Gastrocnemius medialis (tissue), 4 donors: ENCODE data around the gene CCDC9B. TPM values are rescaled to one million over a fixed set of nuclear protein-coding genes. Genes with fewer than 3 reads are reported as not detected.

Source experiments
- ATAC-seq, 2 donors: fragments of 150-250 bp; one replicate each; pipeline ENCODE4 v1.9.1; 2016
- DNase-seq, 2 donors: peaks; one replicate each; pipeline ENCODE4 v3.0.0-alpha.2; 2019
- H3K27ac ChIP-seq, 4 donors: fragments of 200-600 bp; sonication (generic); 1 replicate in 1 of 4; 2 replicates in 3 of 4; pipeline ENCODE4 v1.5.1; 2016 to 2018; ENCODE audit warnings: mild to moderate bottlenecking in 2 of 4, moderate library complexity in 1 of 4
- H3K27me3 ChIP-seq, 3 donors: fragments of 200-600 bp; sonication (generic) in 2 of 3; 1 replicate in 1 of 3; 2 replicates in 2 of 3; pipeline versions ENCODE4 v1.5.1 to v1.6.0; 2016 to 2019; ENCODE audit warnings: mild to moderate bottlenecking in 1 of 3, moderate library complexity in 1 of 3
- H3K36me3 ChIP-seq, 2 donors: fragments of 200-600 bp; sonication (generic) in 1 of 2; one replicate each; pipeline ENCODE4 v1.5.1; 2017 to 2018
- H3K4me1 ChIP-seq, 2 donors: fragments of 200-600 bp; sonication (generic) in 1 of 2; one replicate each; pipeline ENCODE4 v1.5.1; 2016 to 2017; ENCODE audit warnings: mild to moderate bottlenecking in 2 of 2
- H3K4me3 ChIP-seq, 4 donors: fragments of 200-600 bp; sonication (generic) in 3 of 4; 1 replicate in 1 of 4; 2 replicates in 3 of 4; pipeline ENCODE4 v1.5.1; 2016 to 2019; ENCODE audit warnings: mild to moderate bottlenecking in 2 of 4
- H3K9me3 ChIP-seq, 3 donors: fragments of 200-600 bp; sonication (generic) in 2 of 3; 1 replicate in 1 of 3; 2 replicates in 2 of 3; pipeline ENCODE4 v1.5.1; 2016 to 2019
- CTCF ChIP-seq, 5 experiments: fragments of 450-650 bp in 3 of 5; fragments of 200-600 bp in 2 of 5; sonication (generic) in 2 of 5; IDR thresholded peaks in 4 of 5; conservative IDR thresholded peaks in 1 of 5; 1 replicate in 4 of 5; 2 replicates in 1 of 5; pipeline ENCODE4 v1.5.1; 2016 to 2019; ENCODE audit warnings: antibody characterized with exemption in 5 of 5, mild to moderate bottlenecking in 3 of 5, moderate library complexity in 3 of 5
- POLR2A ChIP-seq, 2 donors: fragments of 450-650 bp; IDR thresholded peaks; one replicate each; pipeline ENCODE4 v1.6.1; 2017; ENCODE audit warnings: antibody characterized with exemption in 2 of 2, mild to moderate bottlenecking in 2 of 2, moderate library complexity in 2 of 2
- in situ Hi-C, 4 donors: fragments of 200-750 bp; cut with MboI; loops; one replicate each; pipeline versions ENCODE4 v1.15.0 to v1.8.0; 2017; ENCODE audit warnings: low sequenced_read_pairs in 4 of 4
- intact Hi-C: fragments of 100-400 bp; cut with DNase I; formaldehyde crosslinking; loops from one replicate; pipeline ENCODE4 v1.15.1; 2023; ENCODE audit warnings: low total_unique reads
- total RNA-seq, 4 donors: library from RNA; depleted of rRNA; stranded (reverse); fragments of >200 nt; gene quantifications; one replicate each; pipeline versions ENCODE4 v1.1.0 to v1.2.3, GENCODE V29; 2016

CCDC9B gene
- total RNA-seq, 4 donors from 2014 or later = 14.4 to 55.1 (median 20.5) TPM

- H3K9me3 ChIP-seq = no peaks in the 10 kb centered on the region
- no peak for ATAC-seq
- DNase-seq = peak in 1 of 2 donors; percentile 31
- intact Hi-C loops = no loop called here
- H3K4me3 ChIP-seq = peak within 1 kb of the TSS in 1 of 4 donors; percentile 27
- TF ChIP-seq CTCF (IDR thresholded peaks at IDR 0.05 in 4 of 5, conservative IDR thresholded peaks at IDR 0.05 in 1 of 5) (no peak), POLR2A (IDR thresholded peaks at IDR 0.05) (no peak)
- H3K36me3 ChIP-seq = no peaks in the 10 kb centered on the region
- H3K27ac ChIP-seq = peak within 1 kb of the TSS in 1 of 4 donors; percentile 25
- no peaks in the 10 kb centered on the region for H3K27me3 ChIP-seq
- in situ Hi-C loops = no loop called here
- H3K4me1 ChIP-seq = no peaks in the 10 kb centered on the region
Observed at GRCh38 chr15:40307421-40308211, 33.1 kb downstream of the CCDC9B start, which contains the start of gene PLCB2. PLCB2 (minus strand) TSS chr15:40307935; CDS start chr15:40307672, 263 bp downstream.

GRCh38 chr15:40306908-40307307, 33.8 kb downstream of the CCDC9B start:
- TF ChIP-seq POLR2A (IDR thresholded peaks at IDR 0.05) = no peak
- no peak for TF ChIP-seq CTCF (IDR thresholded peaks at IDR 0.05 in 4 of 5, conservative IDR thresholded peaks at IDR 0.05 in 1 of 5)
- H3K27ac ChIP-seq = no peak overlapping the region
- H3K4me1 ChIP-seq = no peaks in the 10 kb centered on the region
- intact Hi-C loops = no loop called here
- DNase-seq = no peak
- no peaks in the 10 kb centered on the region for H3K27me3 ChIP-seq
- no peaks in the 10 kb centered on the region for H3K36me3 ChIP-seq
- H3K4me3 ChIP-seq = peak overlapping the region in 1 of 4 donors; percentile 27
- ATAC-seq = no peak
- in situ Hi-C loops = no loop called here
- H3K9me3 ChIP-seq = no peaks in the 10 kb centered on the region

- no peaks in the 10 kb centered on the region for H3K36me3 ChIP-seq
- intact Hi-C loops (no loop called here), in situ Hi-C loops (no loop called here)
- H3K4me3 ChIP-seq = peak overlapping the region in 1 of 4 donors; percentile 27
- no peaks in the 10 kb centered on the region for H3K4me1 ChIP-seq
- no peak overlapping the region for H3K27ac ChIP-seq
- no peaks in the 10 kb centered on the region for H3K9me3 ChIP-seq
- no peak for DNase-seq
- no peaks in the 10 kb centered on the region for H3K27me3 ChIP-seq
- no peak for ATAC-seq
- TF ChIP-seq POLR2A (IDR thresholded peaks at IDR 0.05) (no peak), CTCF (IDR thresholded peaks at IDR 0.05 in 4 of 5, conservative IDR thresholded peaks at IDR 0.05 in 1 of 5) (no peak)
Observed at GRCh38 chr15:40306371-40306770, 34.4 kb downstream of the CCDC9B start.

- H3K4me1 ChIP-seq = no peaks in the 10 kb centered on the region
- no peaks in the 10 kb centered on the region for H3K27me3 ChIP-seq
- DNase-seq (no peak), ATAC-seq (no peak)
- TF ChIP-seq POLR2A (IDR thresholded peaks at IDR 0.05) (no peak), CTCF (IDR thresholded peaks at IDR 0.05 in 4 of 5, conservative IDR thresholded peaks at IDR 0.05 in 1 of 5) (no peak)
- H3K9me3 ChIP-seq = no peaks in the 10 kb centered on the region
- intact Hi-C loops (no loop called here), in situ Hi-C loops (no loop called here)
- no peaks in the 10 kb centered on the region for H3K36me3 ChIP-seq
- H3K4me3 ChIP-seq = no peak overlapping the region
- no peak overlapping the region for H3K27ac ChIP-seq
Observed at GRCh38 chr15:40305281-40305680, 35.5 kb downstream of the CCDC9B start.
